AG10803 (cell line): ENCODE results near the gene COL27A1.

Source experiments
- DNase-seq: peaks from one replicate; pipeline ENCODE4 v3.0.0; 2010; ENCODE audit warnings: low read depth
- H3K4me3 ChIP-seq: 2 replicates; pipeline ENCODE4 v1.5.1; 2011; ENCODE audit warnings: mild to moderate bottlenecking, low read length, control low read depth
- TF ChIP-seq, protein P1 (sequence below): conservative IDR thresholded peaks from 2 replicates; pipeline ENCODE4 v1.5.1; 2011; ENCODE audit warnings: mild to moderate bottlenecking, low read length, control low read depth, inconsistent platforms

Gene COL27A1

GRCh38 chr9:114244570-114244969 is 89.2 kb downstream of the COL27A1 start:
- DNase-seq, result no peak
- no peak overlapping the region for H3K4me3 ChIP-seq
- TF ChIP-seq, protein P1, sequence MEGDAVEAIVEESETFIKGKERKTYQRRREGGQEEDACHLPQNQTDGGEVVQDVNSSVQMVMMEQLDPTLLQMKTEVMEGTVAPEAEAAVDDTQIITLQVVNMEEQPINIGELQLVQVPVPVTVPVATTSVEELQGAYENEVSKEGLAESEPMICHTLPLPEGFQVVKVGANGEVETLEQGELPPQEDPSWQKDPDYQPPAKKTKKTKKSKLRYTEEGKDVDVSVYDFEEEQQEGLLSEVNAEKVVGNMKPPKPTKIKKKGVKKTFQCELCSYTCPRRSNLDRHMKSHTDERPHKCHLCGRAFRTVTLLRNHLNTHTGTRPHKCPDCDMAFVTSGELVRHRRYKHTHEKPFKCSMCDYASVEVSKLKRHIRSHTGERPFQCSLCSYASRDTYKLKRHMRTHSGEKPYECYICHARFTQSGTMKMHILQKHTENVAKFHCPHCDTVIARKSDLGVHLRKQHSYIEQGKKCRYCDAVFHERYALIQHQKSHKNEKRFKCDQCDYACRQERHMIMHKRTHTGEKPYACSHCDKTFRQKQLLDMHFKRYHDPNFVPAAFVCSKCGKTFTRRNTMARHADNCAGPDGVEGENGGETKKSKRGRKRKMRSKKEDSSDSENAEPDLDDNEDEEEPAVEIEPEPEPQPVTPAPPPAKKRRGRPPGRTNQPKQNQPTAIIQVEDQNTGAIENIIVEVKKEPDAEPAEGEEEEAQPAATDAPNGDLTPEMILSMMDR, result no peak

GRCh38 chr9:114246558-114246957 is 91.2 kb downstream of the COL27A1 start:
- DNase-seq, result peak; percentile 91
- no peak overlapping the region for H3K4me3 ChIP-seq
- TF ChIP-seq, protein P1, result no peak

GRCh38 chr9:114247077-114247476 is 91.7 kb downstream of the COL27A1 start:
- TF ChIP-seq, protein P1, result no peak
- DNase-seq, result no peak

DNA sequence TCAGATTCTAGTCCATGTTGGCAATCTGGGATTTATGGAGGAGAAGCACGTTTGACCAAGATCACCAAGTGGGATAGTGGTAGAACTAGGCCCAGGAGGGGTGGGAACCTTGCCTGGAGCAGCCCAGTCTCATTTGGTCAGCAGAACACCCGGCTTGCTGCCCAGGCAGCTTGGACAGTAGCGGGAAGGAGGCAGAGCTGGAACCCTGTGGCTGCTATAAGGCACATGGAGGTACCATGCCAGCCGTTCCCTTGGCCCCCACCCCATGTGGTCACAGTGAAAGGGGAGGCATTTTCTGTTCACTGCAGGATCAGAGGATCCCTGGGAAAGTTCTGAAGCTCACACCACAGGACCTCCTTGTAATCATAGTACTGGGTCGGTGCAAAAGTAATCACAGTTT is 92.2 kb downstream of the COL27A1 start:
- no peak overlapping the region for H3K4me3 ChIP-seq
- DNase-seq, result no peak
- TF ChIP-seq, protein P1, result no peak

More at GRCh38 chr9:114247077-114247476, 91.7 kb downstream of the COL27A1 start:
- H3K4me3 ChIP-seq, result no peak overlapping the region

GRCh38 chr9:114248299-114248707 is 93.0 kb downstream of the COL27A1 start:
- TF ChIP-seq, protein P1, result no peak
- H3K4me3 ChIP-seq, result no peak overlapping the region
- no peak for DNase-seq

DNA sequence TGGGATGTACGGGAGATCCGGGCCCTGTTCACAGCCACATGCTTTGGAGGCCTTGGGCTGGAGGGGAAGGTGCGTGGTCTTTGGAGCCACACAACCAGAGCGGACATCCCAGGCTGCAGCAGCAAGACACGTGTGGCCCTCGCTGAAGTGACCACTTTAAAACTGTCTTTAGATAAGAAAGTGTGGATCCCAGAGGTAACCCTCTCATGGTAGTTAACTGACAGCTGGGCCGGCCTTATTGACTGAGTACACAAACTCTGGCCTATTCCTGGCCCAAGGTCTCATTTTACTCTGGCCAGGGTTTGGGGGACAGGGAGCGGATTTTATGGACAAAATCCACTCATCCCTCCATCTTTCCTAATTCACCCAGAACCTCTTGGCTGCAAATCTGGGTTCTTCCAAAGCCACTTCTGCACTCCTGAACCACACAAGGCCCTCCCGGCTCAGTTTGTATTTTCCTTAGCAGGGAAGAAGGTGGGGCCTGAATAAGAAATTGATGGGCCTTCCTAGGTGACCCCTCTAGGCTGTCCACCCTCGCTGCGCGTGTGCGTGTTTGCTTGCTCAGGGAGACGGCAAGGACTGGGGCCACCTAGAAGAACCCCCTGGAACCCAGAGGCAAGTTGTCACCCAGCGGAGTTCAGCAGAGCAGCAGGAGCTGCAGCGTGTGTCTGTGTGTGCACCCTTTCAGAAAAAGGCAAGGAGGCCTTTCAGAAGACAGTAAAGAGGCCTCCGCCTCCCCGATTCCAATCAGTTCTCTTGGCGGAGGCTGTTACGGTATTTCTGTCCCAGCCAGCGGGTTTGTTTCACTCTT is 94.3 kb downstream of the COL27A1 start:
- TF ChIP-seq, protein P1, result no peak
- no peak for DNase-seq
- H3K4me3 ChIP-seq, result no peak overlapping the region

DNA sequence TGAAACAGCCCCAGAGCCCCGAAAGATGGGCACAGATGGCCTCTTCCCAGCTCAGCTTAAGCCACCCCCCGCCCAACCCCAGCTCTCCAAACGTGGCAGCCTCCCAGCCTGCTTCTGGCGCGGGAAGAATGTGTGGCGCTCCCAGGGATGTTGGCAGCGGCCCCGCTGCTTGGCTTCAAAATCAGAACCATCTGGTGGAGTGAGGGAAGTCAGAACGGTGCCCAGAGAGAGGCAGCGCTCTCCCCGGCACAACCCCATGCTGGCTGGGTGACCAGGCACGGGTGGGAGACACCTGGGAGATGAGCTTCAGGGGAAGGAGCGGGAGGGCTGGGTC is 94.9 kb downstream of the COL27A1 start:
- TF ChIP-seq, protein P1, result no peak
- peak; percentile 96 for DNase-seq
- no peak overlapping the region for H3K4me3 ChIP-seq
